BLaER1 treated with 17β-estradiol and CSF1 and Interleukin-3, amounts not matched to agents 10 nM and 100 nM (cell line): ENCODE results near the gene HMOX1.

Experiments used
- H3K27ac ChIP-seq, 11 experiments: shearing (Covaris generic); formaldehyde crosslinking; 2 replicates each; pipeline ENCODE4 v1.8.1; 2022
- H3K27me3 ChIP-seq, 11 experiments: shearing (Covaris generic); formaldehyde crosslinking; 2 replicates each; pipeline ENCODE4 v1.8.1; 2022
- H3K36me3 ChIP-seq, 11 experiments: shearing (Covaris generic); formaldehyde crosslinking; 2 replicates each; pipeline ENCODE4 v1.8.1; 2022
- H3K4me1 ChIP-seq, 10 experiments: shearing (Covaris generic); formaldehyde crosslinking; 2 replicates each; pipeline ENCODE4 v1.8.1; 2022
- H3K4me2 ChIP-seq, 11 experiments: shearing (Covaris generic); formaldehyde crosslinking; 2 replicates each; pipeline ENCODE4 v1.8.1; 2022
- H3K4me3 ChIP-seq, 10 experiments: shearing (Covaris generic); formaldehyde crosslinking; 2 replicates each; pipeline ENCODE4 v1.8.1; 2022
- H3K9ac ChIP-seq, 11 experiments: shearing (Covaris generic); formaldehyde crosslinking; 2 replicates each; pipeline ENCODE4 v1.8.1; 2022
- H3K9me3 ChIP-seq, 11 experiments: shearing (Covaris generic); formaldehyde crosslinking; replicated peaks in 1 of 11; 2 replicates each; pipeline ENCODE4 v1.8.1; 2022
- H4K20me1 ChIP-seq, 11 experiments: shearing (Covaris generic); formaldehyde crosslinking; 2 replicates each; pipeline ENCODE4 v1.8.1; 2022
- Cebpa-rat ChIP-seq, 11 experiments: shearing (Covaris generic); IDR thresholded peaks; 2 replicates each; pipeline ENCODE4 v1.8.1; 2022

The HMOX1 gene

GRCh38 chr22:35369996-35370395 is 10.9 kb upstream of the HMOX1 start:
- no peak for TF ChIP-seq Cebpa-rat (IDR thresholded peaks at IDR 0.05)
- peaks cover 43 to 96% (median 84%) of the 10 kb centered on the region in 10 experiments for H3K4me1 ChIP-seq

DNA sequence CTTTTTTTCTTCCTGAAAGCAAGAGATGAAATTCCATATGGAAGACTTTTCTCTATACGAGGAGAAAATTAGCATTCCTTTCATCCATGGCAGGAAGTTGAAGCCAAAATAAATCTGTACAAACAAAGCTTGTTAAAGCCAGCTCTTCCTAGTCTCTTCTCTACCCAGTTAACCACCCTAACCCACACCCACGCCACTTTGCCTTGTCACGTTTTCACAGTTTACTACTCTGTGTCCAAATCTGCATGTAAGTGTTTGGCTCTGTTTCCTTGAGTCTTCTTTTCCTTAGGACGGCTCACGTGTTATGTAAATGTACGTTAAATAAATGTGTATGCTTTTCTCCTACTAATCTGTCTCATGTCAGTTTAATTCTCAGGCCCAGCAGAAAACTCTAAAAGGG is 7.1 kb upstream of the HMOX1 start:
- Histone ChIP-seq H3K27ac (peak overlapping the region in 8 of 11 experiments; percentile 92 to 99 (median 97); a peak in 15 of 22 replicates), H3K9ac (peak overlapping the region in 4 of 11 experiments; percentile 1 to 24 (median 8); a peak in 4 of 22 replicates), H4K20me1 (no peaks in the 10 kb centered on the region), H3K27me3 (no peaks in the 10 kb centered on the region), H3K4me3 (no peak overlapping the region), H3K9me3 (no peaks in the 10 kb centered on the region), H3K36me3 (no peaks in the 10 kb centered on the region), H3K4me2 (peak overlapping the region in 8 of 11 experiments; percentile 14 to 99 (median 85); a peak in 13 of 22 replicates), H3K4me1 (peaks cover 53 to 96% (median 94%) of the 10 kb centered on the region in 10 experiments)
- TF ChIP-seq Cebpa-rat (IDR thresholded peaks at IDR 0.05), result no peak

More at GRCh38 chr22:35369996-35370395, 10.9 kb upstream of the HMOX1 start:
- Histone ChIP-seq H3K4me2 (peak overlapping the region; percentile 33 to 90 (median 62); a peak in 20 of 22 replicates), H3K9ac (peak overlapping the region in 3 of 11 experiments; percentile 5 to 16 (median 10); a peak in 1 of 22 replicates), H3K36me3 (no peaks in the 10 kb centered on the region), H3K27ac (peak overlapping the region in 8 of 11 experiments; percentile 5 to 78 (median 55); a peak in 12 of 22 replicates), H3K27me3 (no peaks in the 10 kb centered on the region), H3K4me3 (no peak overlapping the region), H4K20me1 (no peaks in the 10 kb centered on the region), H3K9me3 (no peaks in the 10 kb centered on the region)

- no peak for TF ChIP-seq Cebpa-rat (IDR thresholded peaks at IDR 0.05)
- Histone ChIP-seq H3K4me2 (peak overlapping the region in 10 of 11 experiments; percentile 74 to 99 (median 86); a peak in 20 of 22 replicates), H3K9me3 (no peaks in the 10 kb centered on the region), H3K4me3 (no peak overlapping the region), H3K4me1 (peaks cover 41 to 95% (median 91%) of the 10 kb centered on the region in 10 experiments), H3K27me3 (peaks cover 0 to 8% (median 3%) of the 10 kb centered on the region in 11 experiments; a peak in 14 of 22 replicates), H4K20me1 (no peaks in the 10 kb centered on the region), H3K9ac (peak overlapping the region in 8 of 11 experiments; percentile 19 to 88 (median 79); a peak in 15 of 22 replicates), H3K36me3 (no peaks in the 10 kb centered on the region), H3K27ac (peak overlapping the region; percentile 43 to 99 (median 95); a peak in 21 of 22 replicates)
Observed at GRCh38 chr22:35375031-35375430, 5.9 kb upstream of the HMOX1 start.

GRCh38 chr22:35375526-35375925 is 5.4 kb upstream of the HMOX1 start:
- no peak for TF ChIP-seq Cebpa-rat (IDR thresholded peaks at IDR 0.05)
- Histone ChIP-seq H3K4me2 (peak overlapping the region; percentile 70 to 99 (median 86)), H3K27me3 (peaks cover 0 to 13% (median 8%) of the 10 kb centered on the region in 11 experiments; a peak in 15 of 22 replicates), H3K4me1 (peaks cover 38 to 95% (median 91%) of the 10 kb centered on the region in 10 experiments), H3K9ac (peak overlapping the region in 9 of 11 experiments; percentile 19 to 88 (median 78); a peak in 15 of 22 replicates), H3K9me3 (no peaks in the 10 kb centered on the region), H4K20me1 (no peaks in the 10 kb centered on the region), H3K36me3 (no peaks in the 10 kb centered on the region), H3K4me3 (no peak overlapping the region), H3K27ac (peak overlapping the region; percentile 22 to 99 (median 95); a peak in 21 of 22 replicates)

DNA sequence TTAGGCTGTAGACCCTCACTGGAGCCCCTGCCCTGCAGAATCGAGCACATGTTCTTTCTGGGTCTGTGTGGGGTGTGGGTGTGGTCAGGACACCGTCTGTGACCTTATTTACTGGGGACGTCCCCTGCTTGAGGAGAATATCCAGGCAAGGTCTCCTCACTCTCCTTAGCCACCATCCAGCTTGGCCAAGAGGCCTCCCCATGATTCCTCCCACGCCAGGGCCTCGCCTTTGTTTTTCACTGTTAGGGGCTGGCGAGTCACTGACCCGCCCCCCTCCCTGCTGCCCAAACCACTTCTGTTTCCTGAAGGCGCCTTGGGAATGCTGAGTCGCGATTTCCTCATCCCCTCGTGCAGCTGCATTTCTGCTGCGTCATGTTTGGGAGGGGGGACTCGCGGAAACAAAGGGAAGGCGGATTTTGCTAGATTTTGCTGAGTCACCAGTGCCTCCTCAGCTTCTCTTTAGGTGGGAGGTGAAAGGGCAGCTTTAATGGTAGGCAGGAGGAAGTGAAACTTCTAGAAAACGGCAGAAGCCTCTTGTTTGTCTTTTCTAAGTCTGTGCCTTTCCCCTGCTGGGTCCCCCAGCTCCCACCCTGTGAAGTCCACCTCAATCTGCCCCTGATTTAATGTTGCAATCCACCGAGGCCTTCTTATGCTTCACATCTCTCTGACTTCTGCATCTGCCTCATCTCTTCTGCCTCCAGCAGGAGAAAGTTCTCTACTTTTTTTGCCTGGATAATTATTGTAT is 4.0 kb upstream of the HMOX1 start:
- peaks cover 0 to 27% (median 21%) of the 10 kb centered on the region in 11 experiments; a peak in 18 of 22 replicates for H3K27me3 ChIP-seq
- H3K27ac ChIP-seq, result peak overlapping the region; percentile 79 to 99 (median 95)
- H3K4me2 ChIP-seq, result peak overlapping the region; percentile 70 to 99 (median 86)
- peaks cover 0 to 9% (median 0%) of the 10 kb centered on the region in 11 experiments; a peak in 5 of 22 replicates for H4K20me1 ChIP-seq
- H3K9ac ChIP-seq, result peak overlapping the region; percentile 66 to 88 (median 80); a peak in 21 of 22 replicates
- peak overlapping the region in 4 of 10 experiments; percentile 4 to 24 (median 9); a peak in 4 of 20 replicates for H3K4me3 ChIP-seq
- H3K36me3 ChIP-seq, result no peaks in the 10 kb centered on the region
- H3K9me3 ChIP-seq, result no peaks in the 10 kb centered on the region
- H3K4me1 ChIP-seq, result peaks cover 50 to 98% (median 86%) of the 10 kb centered on the region in 10 experiments
- TF ChIP-seq Cebpa-rat (IDR thresholded peaks at IDR 0.05), result peak in 9 of 11 experiments; percentile 25 to 80 (median 66); a peak in 15 of 22 replicates

GRCh38 chr22:35377735-35378134 is 3.2 kb upstream of the HMOX1 start:
- peaks cover 0 to 18% (median 0%) of the 10 kb centered on the region in 11 experiments; a peak in 7 of 22 replicates for H4K20me1 ChIP-seq
- no peaks in the 10 kb centered on the region for H3K9me3 ChIP-seq
- H3K27me3 ChIP-seq, result peaks cover 0 to 35% (median 30%) of the 10 kb centered on the region in 11 experiments; a peak in 18 of 22 replicates
- peak overlapping the region; percentile 70 to 99 (median 84) for H3K4me2 ChIP-seq
- TF ChIP-seq Cebpa-rat (IDR thresholded peaks at IDR 0.05), result no peak
- 0 out of 20 replicates have a peak overlapping the region, but pooled peaks of 2 of the 10 experiments have one; percentile 4 to 7 for H3K4me3 ChIP-seq
- H3K4me1 ChIP-seq, result peaks cover 44 to 92% (median 79%) of the 10 kb centered on the region in 10 experiments
- peak overlapping the region; percentile 54 to 99 (median 95); a peak in 21 of 22 replicates for H3K27ac ChIP-seq
- H3K9ac ChIP-seq, result peak overlapping the region; percentile 46 to 88 (median 78); a peak in 20 of 22 replicates
- peaks cover 0 to 2% (median 0%) of the 10 kb centered on the region in 11 experiments; a peak in 5 of 22 replicates for H3K36me3 ChIP-seq

- Histone ChIP-seq H3K4me3 (no peak overlapping the region), H4K20me1 (peaks cover 0 to 26% (median 0%) of the 10 kb centered on the region in 11 experiments; a peak in 7 of 22 replicates), H3K27ac (peak overlapping the region in 9 of 11 experiments; percentile 85 to 99 (median 97); a peak in 18 of 22 replicates), H3K4me2 (peak overlapping the region in 10 of 11 experiments; percentile 70 to 99 (median 85); a peak in 17 of 22 replicates), H3K9ac (peak overlapping the region in 4 of 11 experiments; percentile 0 to 85 (median 54); a peak in 4 of 22 replicates), H3K4me1 (peaks cover 44 to 92% (median 77%) of the 10 kb centered on the region in 10 experiments), H3K9me3 (no peaks in the 10 kb centered on the region), H3K27me3 (peaks cover 0 to 42% (median 35%) of the 10 kb centered on the region in 11 experiments; a peak in 18 of 22 replicates), H3K36me3 (peaks cover 0 to 11% (median 5%) of the 10 kb centered on the region in 11 experiments; a peak in 8 of 22 replicates)
- no peak for TF ChIP-seq Cebpa-rat (IDR thresholded peaks at IDR 0.05)
Observed at GRCh38 chr22:35378621-35379020, 2.3 kb upstream of the HMOX1 start.
